HL-60 (cell line): ENCODE measurements around the gene CCDC9.
"Not testable (repeated sequence)": the region's sequence is repeated elsewhere in the genome, so short reads cannot be mapped to it uniquely, and the experiment has no call there.

Experiments used
- DNase-seq, 2 experiments: peaks; one replicate each; pipeline ENCODE4 v3.0.0-alpha.2; 2010 to 2020; ENCODE audit warnings: low read depth in 1 of 2, low spot score in 1 of 2
- H3K27ac ChIP-seq: fragments of 250-450 bp; sonication (Bioruptor Pico); replicated peaks from 2 replicates; pipeline ENCODE4 v1.5.1; 2020; ENCODE audit warnings: mild to moderate bottlenecking, moderate library complexity
- H3K27me3 ChIP-seq: fragments of 250-450 bp; sonication (Bioruptor Pico); 2 replicates; pipeline ENCODE4 v1.5.1; 2021; ENCODE audit warnings: mild to moderate bottlenecking, moderate library complexity; ENCODE audit not compliant: insufficient read depth, poor library complexity, severe bottlenecking
- H3K4me3 ChIP-seq: replicated peaks from 2 replicates; pipeline ENCODE4 v1.5.1; 2011; ENCODE audit warnings: mild to moderate bottlenecking, control low read depth, low read length; ENCODE audit not compliant: insufficient read depth
- CTCF ChIP-seq: IDR thresholded peaks from one replicate; pipeline ENCODE4 v1.5.1; 2011; ENCODE audit warnings: low read length, control low read depth, inconsistent platforms; ENCODE audit not compliant: insufficient read depth
- GABPA ChIP-seq: IDR thresholded peaks from 2 replicates; pipeline ENCODE4 v1.6.1; 2012; ENCODE audit warnings: low read depth
- POLR2AphosphoS5 ChIP-seq: IDR thresholded peaks from 2 replicates; pipeline ENCODE4 v1.6.1; 2012; ENCODE audit warnings: low read depth
- SPI1 ChIP-seq: IDR thresholded peaks from 2 replicates; pipeline ENCODE4 v1.6.1; 2012; ENCODE audit warnings: low read depth, mild to moderate bottlenecking, borderline replicate concordance
- TF ChIP-seq, protein P1 (sequence below): IDR thresholded peaks from 2 replicates; pipeline ENCODE4 v1.6.1; 2012; ENCODE audit warnings: low read depth; ENCODE audit not compliant: insufficient replicate concordance

The CCDC9 gene

DNA sequence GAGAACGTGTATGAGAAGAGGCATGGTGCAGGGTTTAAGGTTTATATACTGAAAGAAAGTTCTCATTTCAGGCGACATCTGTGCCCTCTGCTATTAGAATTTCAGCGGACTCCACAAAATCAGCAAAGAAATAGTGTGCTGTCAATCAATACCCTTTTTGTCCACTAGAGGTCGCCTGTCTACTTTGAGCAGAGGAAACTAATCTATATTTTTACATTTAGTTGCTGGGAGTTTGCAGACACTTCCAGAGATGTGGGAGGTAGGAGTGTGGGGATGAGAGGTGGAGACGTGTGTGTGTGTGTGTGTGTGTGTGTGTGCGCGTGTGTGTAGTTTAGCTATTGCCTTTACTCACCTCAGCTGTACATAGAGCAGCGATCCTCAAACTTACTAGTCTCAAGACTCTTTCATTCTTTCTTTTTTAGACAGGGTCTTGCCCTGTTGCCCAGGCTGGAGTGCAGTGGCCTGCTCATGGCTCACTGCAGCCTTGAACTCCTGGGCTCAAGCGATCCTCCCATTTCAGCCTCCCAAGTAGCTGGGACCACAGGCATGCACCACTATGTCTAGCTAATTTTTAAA is 28.1 kb downstream of the CCDC9 start:
- TF ChIP-seq CTCF (peak; percentile 73), GABPA (no peak)
- no peaks in the 10 kb centered on the region for H3K27me3 ChIP-seq
- DNase-seq = peak; percentile 54 to 55
- H3K27ac ChIP-seq = no peak overlapping the region
- H3K4me3 ChIP-seq = no peak overlapping the region

- no peak for TF ChIP-seq GABPA
- no peak for TF ChIP-seq POLR2AphosphoS5
- peak; percentile 18 for TF ChIP-seq CTCF
- TF ChIP-seq SPI1 = no peak
- H3K4me3 ChIP-seq = no peak overlapping the region
- peak; percentile 52 to 87 for DNase-seq
- no peak overlapping the region for H3K27ac ChIP-seq
- no peaks in the 10 kb centered on the region for H3K27me3 ChIP-seq
Measured at GRCh38 chr19:47296036-47296435, 39.7 kb downstream of the CCDC9 start.

GRCh38 chr19:47300867-47301266 is 44.5 kb downstream of the CCDC9 start:
- not testable (repeated sequence) for H3K27me3 ChIP-seq, DNase-seq, H3K4me3 ChIP-seq

GRCh38 chr19:47302249-47302648 is 45.9 kb downstream of the CCDC9 start:
- no peaks in the 10 kb centered on the region for H3K27me3 ChIP-seq
- no peak overlapping the region for H3K27ac ChIP-seq
- DNase-seq = peak in 1 of 2 experiments; percentile 37
- H3K4me3 ChIP-seq = no peak overlapping the region
- TF ChIP-seq CTCF = no peak

More at GRCh38 chr19:47300867-47301266, 44.5 kb downstream of the CCDC9 start:
- H3K27ac ChIP-seq = not testable (repeated sequence)

DNA sequence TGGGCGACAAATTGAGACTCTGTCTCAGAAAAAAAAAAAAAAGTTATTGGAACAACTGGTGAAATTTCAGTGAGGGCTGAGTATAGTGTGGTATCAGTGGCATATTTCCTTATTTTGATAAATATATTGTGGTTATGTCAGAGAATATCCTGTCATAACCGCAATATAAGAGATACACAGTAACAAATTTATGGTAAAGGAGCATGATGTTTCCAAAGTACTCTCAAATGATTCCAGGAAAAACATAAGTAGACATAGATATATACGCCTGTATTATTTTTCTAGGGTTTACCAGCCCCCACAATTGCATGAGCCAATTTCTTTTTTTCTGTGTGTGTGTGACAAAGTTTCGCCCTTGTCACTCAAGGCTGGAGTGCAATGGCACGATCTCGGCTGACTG is 47.6 kb downstream of the CCDC9 start:
- H3K27ac ChIP-seq = no peak overlapping the region
- H3K27me3 ChIP-seq = no peaks in the 10 kb centered on the region
- DNase-seq = no peak
- no peak overlapping the region for H3K4me3 ChIP-seq
- TF ChIP-seq CTCF (no peak), SPI1 (no peak), POLR2AphosphoS5 (no peak), GABPA (no peak)
- TF ChIP-seq, protein P1, sequence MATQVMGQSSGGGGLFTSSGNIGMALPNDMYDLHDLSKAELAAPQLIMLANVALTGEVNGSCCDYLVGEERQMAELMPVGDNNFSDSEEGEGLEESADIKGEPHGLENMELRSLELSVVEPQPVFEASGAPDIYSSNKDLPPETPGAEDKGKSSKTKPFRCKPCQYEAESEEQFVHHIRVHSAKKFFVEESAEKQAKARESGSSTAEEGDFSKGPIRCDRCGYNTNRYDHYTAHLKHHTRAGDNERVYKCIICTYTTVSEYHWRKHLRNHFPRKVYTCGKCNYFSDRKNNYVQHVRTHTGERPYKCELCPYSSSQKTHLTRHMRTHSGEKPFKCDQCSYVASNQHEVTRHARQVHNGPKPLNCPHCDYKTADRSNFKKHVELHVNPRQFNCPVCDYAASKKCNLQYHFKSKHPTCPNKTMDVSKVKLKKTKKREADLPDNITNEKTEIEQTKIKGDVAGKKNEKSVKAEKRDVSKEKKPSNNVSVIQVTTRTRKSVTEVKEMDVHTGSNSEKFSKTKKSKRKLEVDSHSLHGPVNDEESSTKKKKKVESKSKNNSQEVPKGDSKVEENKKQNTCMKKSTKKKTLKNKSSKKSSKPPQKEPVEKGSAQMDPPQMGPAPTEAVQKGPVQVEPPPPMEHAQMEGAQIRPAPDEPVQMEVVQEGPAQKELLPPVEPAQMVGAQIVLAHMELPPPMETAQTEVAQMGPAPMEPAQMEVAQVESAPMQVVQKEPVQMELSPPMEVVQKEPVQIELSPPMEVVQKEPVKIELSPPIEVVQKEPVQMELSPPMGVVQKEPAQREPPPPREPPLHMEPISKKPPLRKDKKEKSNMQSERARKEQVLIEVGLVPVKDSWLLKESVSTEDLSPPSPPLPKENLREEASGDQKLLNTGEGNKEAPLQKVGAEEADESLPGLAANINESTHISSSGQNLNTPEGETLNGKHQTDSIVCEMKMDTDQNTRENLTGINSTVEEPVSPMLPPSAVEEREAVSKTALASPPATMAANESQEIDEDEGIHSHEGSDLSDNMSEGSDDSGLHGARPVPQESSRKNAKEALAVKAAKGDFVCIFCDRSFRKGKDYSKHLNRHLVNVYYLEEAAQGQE = no peak
